ENCODE data around the gene SLC37A1. TPM values are rescaled to one million over a fixed set of nuclear protein-coding genes. Genes with fewer than 3 reads are reported as not detected.
"Not testable (repeated sequence)": the region's sequence is repeated elsewhere in the genome, so short reads cannot be mapped to it uniquely, and the experiment has no call there.

The SLC37A1 gene
- total RNA-seq, 1 donor from 2014 or later = 29.3 TPM

DNA sequence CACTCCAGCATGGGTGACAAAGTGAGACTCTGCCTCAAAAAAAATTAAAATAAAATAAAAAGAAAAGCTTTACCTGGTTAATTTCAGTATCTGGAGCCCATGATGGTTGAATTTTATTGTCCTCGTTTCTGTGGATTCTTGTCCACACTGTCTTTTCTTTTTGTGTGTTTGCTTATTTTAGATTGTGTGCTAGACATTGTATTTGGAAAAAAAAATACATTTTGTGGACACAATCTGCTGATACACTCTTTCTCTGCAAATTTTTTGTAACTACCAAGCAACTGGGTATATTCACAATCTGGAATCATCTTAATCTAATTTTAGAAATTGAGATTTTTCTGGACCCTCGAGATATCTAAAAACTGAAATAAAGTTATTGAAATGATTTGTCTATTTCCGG is 98.2 kb downstream of the SLC37A1 start:
- H3K36me3 ChIP-seq (ENCODE audit: control insufficient read depth, insufficient read depth, low read length) = no peaks in the 10 kb centered on the region
- TF ChIP-seq, protein P1, sequence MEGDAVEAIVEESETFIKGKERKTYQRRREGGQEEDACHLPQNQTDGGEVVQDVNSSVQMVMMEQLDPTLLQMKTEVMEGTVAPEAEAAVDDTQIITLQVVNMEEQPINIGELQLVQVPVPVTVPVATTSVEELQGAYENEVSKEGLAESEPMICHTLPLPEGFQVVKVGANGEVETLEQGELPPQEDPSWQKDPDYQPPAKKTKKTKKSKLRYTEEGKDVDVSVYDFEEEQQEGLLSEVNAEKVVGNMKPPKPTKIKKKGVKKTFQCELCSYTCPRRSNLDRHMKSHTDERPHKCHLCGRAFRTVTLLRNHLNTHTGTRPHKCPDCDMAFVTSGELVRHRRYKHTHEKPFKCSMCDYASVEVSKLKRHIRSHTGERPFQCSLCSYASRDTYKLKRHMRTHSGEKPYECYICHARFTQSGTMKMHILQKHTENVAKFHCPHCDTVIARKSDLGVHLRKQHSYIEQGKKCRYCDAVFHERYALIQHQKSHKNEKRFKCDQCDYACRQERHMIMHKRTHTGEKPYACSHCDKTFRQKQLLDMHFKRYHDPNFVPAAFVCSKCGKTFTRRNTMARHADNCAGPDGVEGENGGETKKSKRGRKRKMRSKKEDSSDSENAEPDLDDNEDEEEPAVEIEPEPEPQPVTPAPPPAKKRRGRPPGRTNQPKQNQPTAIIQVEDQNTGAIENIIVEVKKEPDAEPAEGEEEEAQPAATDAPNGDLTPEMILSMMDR (IDR thresholded peaks at IDR 0.05; ENCODE audit: insufficient read depth, low read length, poor library complexity, severe bottlenecking) = no peak

DNA sequence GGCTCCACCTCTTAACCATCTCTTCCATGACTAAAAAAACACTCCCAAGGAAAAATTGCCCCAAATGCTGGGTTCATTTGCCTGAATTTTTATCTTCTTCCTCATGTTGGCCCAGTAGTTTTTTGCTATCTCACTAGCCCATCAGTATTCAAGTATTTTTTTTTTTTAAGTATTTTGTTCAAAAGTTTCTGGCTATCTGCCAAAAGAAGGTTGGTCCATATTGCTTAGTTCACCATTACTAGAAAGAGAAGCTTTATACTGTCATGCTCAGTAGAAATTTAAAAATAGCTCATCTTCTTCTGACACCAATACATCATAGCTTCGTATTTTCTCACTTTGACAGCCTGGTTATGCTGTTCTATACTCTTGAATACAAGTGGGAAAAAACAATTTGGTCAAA is 98.7 kb downstream of the SLC37A1 start:
- TF ChIP-seq, protein P1 (IDR thresholded peaks at IDR 0.05; ENCODE audit: insufficient read depth, low read length, poor library complexity, severe bottlenecking) = no peak
- no peaks in the 10 kb centered on the region for H3K36me3 ChIP-seq (ENCODE audit: control insufficient read depth, insufficient read depth, low read length)

More for the DNA sequence above, 98.2 kb downstream of the SLC37A1 start:
- DNase-seq (ENCODE audit: low read depth) = no peak
- Histone ChIP-seq H3K4me3 (ENCODE audit: low read depth, low read length) (no peak overlapping the region), H3K27me3 (ENCODE audit: control insufficient read depth, insufficient read depth, low read length) (peaks cover 13% of the 10 kb centered on the region)

DNA sequence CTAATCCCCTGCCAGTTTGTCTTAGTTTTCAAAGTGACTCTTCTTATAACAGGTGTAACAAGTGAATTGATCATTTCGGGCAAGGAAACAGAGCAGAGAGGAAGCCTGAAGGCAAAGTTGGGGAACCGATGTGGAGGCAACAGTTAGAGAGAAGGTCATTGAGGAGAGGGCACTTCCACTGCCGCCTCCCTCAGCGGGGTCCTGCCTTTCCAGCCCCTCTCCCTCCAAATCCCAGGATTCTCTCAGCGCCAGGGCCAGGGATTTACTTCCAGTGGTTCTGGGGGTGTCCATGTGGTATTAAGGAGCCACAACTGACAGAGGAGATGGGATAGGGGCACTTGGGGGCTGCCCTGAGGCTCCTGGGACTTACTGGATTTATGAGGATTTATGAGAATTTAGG is 100.1 kb downstream of the SLC37A1 start:
- DNase-seq (ENCODE audit: low read depth) = no peak
- H3K27me3 ChIP-seq (ENCODE audit: control insufficient read depth, insufficient read depth, low read length) = peaks cover 33% of the 10 kb centered on the region
- TF ChIP-seq, protein P1 (IDR thresholded peaks at IDR 0.05; ENCODE audit: insufficient read depth, low read length, poor library complexity, severe bottlenecking) = no peak
- no peaks in the 10 kb centered on the region for H3K36me3 ChIP-seq (ENCODE audit: control insufficient read depth, insufficient read depth, low read length)
- no peak overlapping the region for H3K4me3 ChIP-seq (ENCODE audit: low read depth, low read length)

More for the DNA sequence above, 98.7 kb downstream of the SLC37A1 start:
- H3K27me3 ChIP-seq (ENCODE audit: control insufficient read depth, insufficient read depth, low read length) = peaks cover 19% of the 10 kb centered on the region
- no peak for DNase-seq (ENCODE audit: low read depth)
- no peak overlapping the region for H3K4me3 ChIP-seq (ENCODE audit: low read depth, low read length)

DNA sequence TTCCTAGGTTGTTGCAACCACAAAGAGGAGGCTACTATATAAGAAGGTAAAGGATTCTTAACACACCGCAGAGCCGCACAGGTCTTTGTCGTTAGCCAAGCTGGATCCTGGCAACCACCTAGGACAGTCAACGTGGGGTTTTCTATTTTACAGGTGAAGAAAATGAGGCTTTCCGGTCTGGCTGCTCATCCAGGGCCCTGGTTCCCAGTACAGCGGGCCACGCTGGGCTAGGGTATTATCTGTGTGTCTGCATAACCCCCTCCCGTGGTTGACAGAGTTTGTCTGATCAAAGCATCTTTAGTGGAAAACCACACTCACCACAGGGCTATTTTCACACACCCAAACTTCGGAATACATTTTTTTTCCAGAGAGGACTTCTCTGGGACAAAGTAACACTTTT is 100.7 kb downstream of the SLC37A1 start:
- TF ChIP-seq, protein P1 (IDR thresholded peaks at IDR 0.05; ENCODE audit: insufficient read depth, low read length, poor library complexity, severe bottlenecking) = no peak
- Histone ChIP-seq H3K4me3 (ENCODE audit: low read depth, low read length) (no peak overlapping the region), H3K27me3 (ENCODE audit: control insufficient read depth, insufficient read depth, low read length) (peaks cover 37% of the 10 kb centered on the region), H3K36me3 (ENCODE audit: control insufficient read depth, insufficient read depth, low read length) (no peaks in the 10 kb centered on the region)
- DNase-seq (ENCODE audit: low read depth) = no peak

DNA sequence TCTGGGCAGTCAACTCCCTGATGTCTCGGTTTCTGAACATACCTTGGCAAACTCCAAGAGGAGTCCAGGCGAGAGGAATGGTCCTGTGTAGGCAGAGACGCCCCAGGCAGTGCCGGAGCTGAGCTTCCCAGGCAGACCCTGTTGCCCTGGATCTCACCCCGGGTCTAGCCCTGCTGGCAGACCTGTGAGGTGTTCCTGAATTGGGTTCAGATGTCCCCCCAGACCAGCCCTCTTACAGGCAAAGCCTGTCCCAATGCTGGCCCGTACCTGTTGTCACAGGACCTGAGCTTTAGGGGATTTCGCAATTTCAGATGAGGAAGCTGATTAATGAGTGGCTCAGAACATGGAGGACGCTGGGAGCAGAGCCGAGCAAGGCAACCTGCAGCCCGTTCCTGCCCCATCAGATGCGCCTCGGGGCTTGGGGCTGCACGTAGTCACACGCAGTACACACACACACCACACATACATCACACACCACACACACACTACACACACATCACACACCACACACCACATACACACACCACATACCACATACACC is 101.2 kb downstream of the SLC37A1 start:
- DNase-seq (ENCODE audit: low read depth) = no peak
- peaks cover 42% of the 10 kb centered on the region for H3K27me3 ChIP-seq (ENCODE audit: control insufficient read depth, insufficient read depth, low read length)
- no peaks in the 10 kb centered on the region for H3K36me3 ChIP-seq (ENCODE audit: control insufficient read depth, insufficient read depth, low read length)
- no peak overlapping the region for H3K4me3 ChIP-seq (ENCODE audit: low read depth, low read length)
- TF ChIP-seq, protein P1 (IDR thresholded peaks at IDR 0.05; ENCODE audit: insufficient read depth, low read length, poor library complexity, severe bottlenecking) = no peak

DNA sequence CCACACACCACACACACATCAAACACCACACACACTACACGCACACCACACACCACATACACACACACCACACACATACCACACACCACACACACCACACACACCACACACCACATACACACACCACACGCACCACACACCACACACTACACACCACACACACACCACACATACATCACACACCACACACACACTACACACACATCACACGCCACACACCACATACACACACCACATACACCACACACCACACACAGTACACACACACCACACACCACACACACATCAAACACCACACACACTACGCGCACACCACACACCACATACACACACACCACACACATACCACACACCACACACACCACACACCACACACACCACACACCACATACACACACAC is 101.7 kb downstream of the SLC37A1 start:
- DNase-seq (ENCODE audit: low read depth); H3K36me3 ChIP-seq (ENCODE audit: control insufficient read depth, insufficient read depth, low read length): not testable (repeated sequence)
- H3K27me3 ChIP-seq (ENCODE audit: control insufficient read depth, insufficient read depth, low read length) = peaks cover 43% of the 10 kb centered on the region

More for the DNA sequence above, 101.7 kb downstream of the SLC37A1 start:
- not testable (repeated sequence) for H3K4me3 ChIP-seq (ENCODE audit: low read depth, low read length)

Data from kidney epithelial cell (primary cell).